ENCODE measurements around the gene ZNF212. TPM values are rescaled to one million over a fixed set of nuclear protein-coding genes. Genes with fewer than 3 reads are reported as not detected.

The ZNF212 gene
- total RNA-seq, 4 donors from 2014 or later: 4.8 to 8.8 (median 7.4) TPM

DNA sequence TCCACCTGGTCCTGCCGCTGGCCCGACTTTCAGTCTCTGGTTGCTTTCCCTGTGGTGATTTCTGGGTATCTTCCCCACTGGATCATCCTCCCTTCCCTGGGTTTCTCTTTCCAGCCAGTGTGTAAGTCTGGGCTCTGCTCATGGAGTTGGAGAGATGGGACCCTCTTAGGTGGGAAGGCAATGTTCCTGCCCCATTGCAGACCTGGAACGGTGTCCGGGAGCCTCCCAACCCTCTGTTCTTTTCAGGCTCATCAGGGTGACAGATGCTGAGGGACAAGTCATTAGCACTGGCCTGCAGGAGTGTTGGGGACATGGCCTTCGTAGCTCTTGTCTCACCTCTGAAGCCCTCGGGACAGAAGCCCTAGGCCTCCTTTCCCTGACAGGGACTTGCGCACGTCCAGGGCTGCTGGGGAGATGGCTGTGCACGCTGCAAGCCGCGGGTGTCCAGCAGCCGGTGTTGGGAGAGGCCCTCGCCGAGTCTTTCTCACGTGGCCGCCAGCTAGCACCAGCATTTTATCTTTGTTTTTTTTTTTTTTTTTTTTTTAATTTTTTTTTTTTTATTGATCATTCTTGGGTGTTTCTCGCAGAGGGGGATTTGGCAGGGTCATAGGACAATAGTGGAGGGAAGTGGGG lies 39.8 kb downstream of the ZNF212 start:
- no peak for DNase-seq (ENCODE audit: extremely low spot score)
- Histone ChIP-seq H3K27ac (replicated peaks in 1 of 4) (no peak overlapping the region), H3K36me3 (peaks cover 30 to 84% (median 65%) of the 10 kb centered on the region in 4 donors), H3K4me3 (no peak overlapping the region), H3K27me3 (no peaks in the 10 kb centered on the region), H3K4me1 (peaks cover 0 to under 1% (median 0%) of the 10 kb centered on the region in 4 donors), H3K9me3 (no peaks in the 10 kb centered on the region)
- intact Hi-C loops (cut with DNase I): no loop called here
- 92% methylated on average over 17 of the region's 17 CpGs for WGBS
- TF ChIP-seq, protein P1, sequence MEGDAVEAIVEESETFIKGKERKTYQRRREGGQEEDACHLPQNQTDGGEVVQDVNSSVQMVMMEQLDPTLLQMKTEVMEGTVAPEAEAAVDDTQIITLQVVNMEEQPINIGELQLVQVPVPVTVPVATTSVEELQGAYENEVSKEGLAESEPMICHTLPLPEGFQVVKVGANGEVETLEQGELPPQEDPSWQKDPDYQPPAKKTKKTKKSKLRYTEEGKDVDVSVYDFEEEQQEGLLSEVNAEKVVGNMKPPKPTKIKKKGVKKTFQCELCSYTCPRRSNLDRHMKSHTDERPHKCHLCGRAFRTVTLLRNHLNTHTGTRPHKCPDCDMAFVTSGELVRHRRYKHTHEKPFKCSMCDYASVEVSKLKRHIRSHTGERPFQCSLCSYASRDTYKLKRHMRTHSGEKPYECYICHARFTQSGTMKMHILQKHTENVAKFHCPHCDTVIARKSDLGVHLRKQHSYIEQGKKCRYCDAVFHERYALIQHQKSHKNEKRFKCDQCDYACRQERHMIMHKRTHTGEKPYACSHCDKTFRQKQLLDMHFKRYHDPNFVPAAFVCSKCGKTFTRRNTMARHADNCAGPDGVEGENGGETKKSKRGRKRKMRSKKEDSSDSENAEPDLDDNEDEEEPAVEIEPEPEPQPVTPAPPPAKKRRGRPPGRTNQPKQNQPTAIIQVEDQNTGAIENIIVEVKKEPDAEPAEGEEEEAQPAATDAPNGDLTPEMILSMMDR (IDR thresholded peaks at IDR 0.05): no peak
- TF ChIP-seq EP300 (IDR thresholded peaks at IDR 0.05) (no peak), POLR2AphosphoS5 (IDR thresholded peaks at IDR 0.05) (no peak)

DNA sequence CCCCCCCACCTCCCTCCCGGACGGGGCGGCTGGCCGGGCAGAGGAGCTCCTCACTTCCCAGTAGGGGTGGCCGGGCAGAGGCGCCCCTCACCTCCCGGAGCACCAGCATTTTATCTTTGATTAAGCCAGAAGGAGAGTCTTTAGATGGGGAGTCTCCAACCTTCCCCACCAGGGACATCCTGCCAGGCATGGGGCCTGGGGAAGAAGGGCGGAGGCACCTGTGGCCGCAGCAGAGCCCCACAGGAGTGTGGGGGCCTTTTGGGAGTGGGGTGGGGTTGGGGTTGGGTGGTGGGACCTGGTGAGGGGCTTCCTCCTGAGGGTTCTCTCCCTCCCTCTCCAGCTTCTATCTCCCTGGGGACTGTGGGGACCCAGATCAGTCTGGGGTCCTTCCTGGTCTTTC lies 40.7 kb downstream of the ZNF212 start:
- no peak overlapping the region for H3K27ac ChIP-seq (replicated peaks in 1 of 4)
- no peak for DNase-seq (ENCODE audit: extremely low spot score)
- peaks cover 26 to 77% (median 64%) of the 10 kb centered on the region in 4 donors for H3K36me3 ChIP-seq
- TF ChIP-seq POLR2AphosphoS5 (IDR thresholded peaks at IDR 0.05) (no peak), EP300 (IDR thresholded peaks at IDR 0.05) (no peak), POLR2A (IDR thresholded peaks at IDR 0.05; ENCODE audit: low read depth) (no peak)
- TF ChIP-seq, protein P1 (IDR thresholded peaks at IDR 0.05): no peak
- H3K4me3 ChIP-seq: no peak overlapping the region
- peaks cover 0 to 9% (median 8%) of the 10 kb centered on the region in 4 donors for H3K4me1 ChIP-seq
- intact Hi-C loops (cut with DNase I): loop anchor here (10.0 kb wide), 1 partner anchor 145 kb away; no protein-coding TSS in a partner anchor
- H3K9me3 ChIP-seq: no peaks in the 10 kb centered on the region
- no CpG with 5 or more reads among the region's 9 CpGs for WGBS
- no peaks in the 10 kb centered on the region for H3K27me3 ChIP-seq

GRCh38 chr7:149280661-149281507 lies 41.4 kb downstream of the ZNF212 start:
- Histone ChIP-seq H3K4me1 (peaks cover 4 to 17% (median 15%) of the 10 kb centered on the region in 4 donors), H3K9me3 (no peaks in the 10 kb centered on the region), H3K36me3 (peaks cover 21 to 69% (median 57%) of the 10 kb centered on the region in 4 donors), H3K27me3 (no peaks in the 10 kb centered on the region), H3K27ac (replicated peaks in 1 of 4) (no peak overlapping the region), H3K4me3 (no peak overlapping the region)
- 100% methylated on average over 2 of the region's 8 CpGs for WGBS
- intact Hi-C loops (cut with DNase I): loop anchor here (10.0 kb wide), 1 partner anchor 144 kb away; no protein-coding TSS in a partner anchor
- TF ChIP-seq POLR2AphosphoS5 (IDR thresholded peaks at IDR 0.05) (no peak), EP300 (IDR thresholded peaks at IDR 0.05) (no peak), POLR2A (IDR thresholded peaks at IDR 0.05; ENCODE audit: low read depth) (no peak)
- TF ChIP-seq, protein P1 (IDR thresholded peaks at IDR 0.05): no peak
- no peak for DNase-seq (ENCODE audit: extremely low spot score)

GRCh38 chr7:149281508-149282330 lies 42.3 kb downstream of the ZNF212 start:
- H3K4me1 ChIP-seq: peaks cover 8 to 20% (median 18%) of the 10 kb centered on the region in 4 donors
- peaks cover 20 to 61% (median 49%) of the 10 kb centered on the region in 4 donors for H3K36me3 ChIP-seq
- DNase-seq (ENCODE audit: extremely low spot score): no peak
- TF ChIP-seq POLR2A (IDR thresholded peaks at IDR 0.05; ENCODE audit: low read depth): no peak
- TF ChIP-seq, protein P1 (IDR thresholded peaks at IDR 0.05): no peak
- no peak for TF ChIP-seq POLR2AphosphoS5 (IDR thresholded peaks at IDR 0.05)
- no peak for TF ChIP-seq EP300 (IDR thresholded peaks at IDR 0.05)
- no peak overlapping the region for H3K4me3 ChIP-seq
- no peaks in the 10 kb centered on the region for H3K9me3 ChIP-seq
- H3K27me3 ChIP-seq: no peaks in the 10 kb centered on the region
- no peak overlapping the region for H3K27ac ChIP-seq (replicated peaks in 1 of 4)
- 92% methylated on average over 20 of the region's 59 CpGs for WGBS
- intact Hi-C loops (cut with DNase I): loop anchor here (10.0 kb wide), 1 partner anchor 143 kb away; no protein-coding TSS in a partner anchor
